ENCODE data around the gene LYSMD3. TPM values are rescaled to one million over a fixed set of nuclear protein-coding genes. Genes with fewer than 3 reads are reported as not detected.
"Not testable (repeated sequence)": the region's sequence is repeated elsewhere in the genome, so short reads cannot be mapped to it uniquely, and the experiment has no call there.

The LYSMD3 gene
- total RNA-seq (10 to 100 TPM; 15.5 to 23.7 (median 19.2) TPM), polyA plus RNA-seq (10 to 100 TPM in 1 of 3 donors, 1 to 10 TPM in 2; 8.0 to 10.4 (median 9.0) TPM)

DNA sequence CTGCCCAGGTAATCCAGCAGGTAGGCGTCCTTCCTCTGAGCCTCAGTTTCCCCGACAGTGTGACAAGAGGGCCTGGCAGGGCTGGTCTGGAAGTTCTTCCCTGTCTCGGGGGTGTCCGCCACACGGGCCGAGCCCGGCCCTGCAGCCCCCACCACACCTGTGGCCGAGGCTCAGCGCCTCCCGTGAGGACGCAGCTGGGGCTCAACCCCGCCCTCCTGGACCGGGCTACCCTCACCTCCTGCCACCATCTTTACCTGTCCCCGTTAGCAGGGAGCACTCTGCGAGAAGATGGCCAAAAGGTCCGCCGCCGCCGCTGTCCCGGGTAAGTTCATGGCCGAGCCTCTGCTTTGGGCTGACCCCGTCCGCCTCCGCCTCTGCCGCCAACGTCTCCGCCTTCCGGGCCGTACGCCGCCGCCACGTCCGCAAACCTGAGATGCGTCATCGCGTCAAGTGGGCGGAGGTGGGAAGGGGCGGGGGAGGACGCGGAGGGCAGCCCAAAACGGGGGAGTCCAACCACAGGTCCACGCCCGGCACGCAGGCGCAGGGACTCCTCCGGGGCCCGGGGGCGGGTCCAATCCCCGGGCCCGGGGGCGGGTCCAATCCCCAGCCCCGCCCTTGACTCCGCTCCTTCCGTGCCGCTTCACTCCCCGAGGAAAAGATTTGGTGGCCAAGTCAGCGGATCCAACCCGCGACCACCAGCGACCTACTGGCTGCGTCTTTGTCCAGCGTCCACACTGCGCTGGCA is at the start of gene LYSMD3:
Gene LYSMD3, minus strand, starts transcription at position 391 of the 745 bp plus-strand sequence. CDS start 4,295 bp downstream, outside the sequence.
- H3K27ac ChIP-seq: peak within 1 kb of the TSS; percentile 91 to 96 (median 94)
- no peaks in the 10 kb centered on the region for H3K27me3 ChIP-seq
- H3K4me3 ChIP-seq: peak within 1 kb of the TSS; percentile 70 to 95 (median 88)
- 1% methylated on average over 64 of the region's 64 CpGs for WGBS, 2 donors
- peaks cover 0 to 10% (median 0%) of the 10 kb centered on the region in 4 donors for H3K36me3 ChIP-seq
- no peaks in the 10 kb centered on the region for H3K9me3 ChIP-seq
- peak; percentile 99 for DNase-seq
- TF ChIP-seq POLR2A (IDR thresholded peaks at IDR 0.05) (peak; percentile 60 to 88), POLR2AphosphoS5 (IDR thresholded peaks at IDR 0.05) (peak; percentile 94 to 99 (median 96)), EP300 (IDR thresholded peaks at IDR 0.05) (peak in 1 of 4 donors; percentile 10)
- TF ChIP-seq, protein P1, sequence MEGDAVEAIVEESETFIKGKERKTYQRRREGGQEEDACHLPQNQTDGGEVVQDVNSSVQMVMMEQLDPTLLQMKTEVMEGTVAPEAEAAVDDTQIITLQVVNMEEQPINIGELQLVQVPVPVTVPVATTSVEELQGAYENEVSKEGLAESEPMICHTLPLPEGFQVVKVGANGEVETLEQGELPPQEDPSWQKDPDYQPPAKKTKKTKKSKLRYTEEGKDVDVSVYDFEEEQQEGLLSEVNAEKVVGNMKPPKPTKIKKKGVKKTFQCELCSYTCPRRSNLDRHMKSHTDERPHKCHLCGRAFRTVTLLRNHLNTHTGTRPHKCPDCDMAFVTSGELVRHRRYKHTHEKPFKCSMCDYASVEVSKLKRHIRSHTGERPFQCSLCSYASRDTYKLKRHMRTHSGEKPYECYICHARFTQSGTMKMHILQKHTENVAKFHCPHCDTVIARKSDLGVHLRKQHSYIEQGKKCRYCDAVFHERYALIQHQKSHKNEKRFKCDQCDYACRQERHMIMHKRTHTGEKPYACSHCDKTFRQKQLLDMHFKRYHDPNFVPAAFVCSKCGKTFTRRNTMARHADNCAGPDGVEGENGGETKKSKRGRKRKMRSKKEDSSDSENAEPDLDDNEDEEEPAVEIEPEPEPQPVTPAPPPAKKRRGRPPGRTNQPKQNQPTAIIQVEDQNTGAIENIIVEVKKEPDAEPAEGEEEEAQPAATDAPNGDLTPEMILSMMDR (IDR thresholded peaks at IDR 0.05): no peak
- H3K4me1 ChIP-seq: peaks cover 0 to 38% (median 19%) of the 10 kb centered on the region in 4 donors
- intact Hi-C loops (cut with DNase I): loop anchor here (1.0 to 10.0 kb wide), 4 partner anchors 55 to 1645 kb away; partner anchors contain the start of genes CETN3, MBLAC2, MEF2C and POLR3G

DNA sequence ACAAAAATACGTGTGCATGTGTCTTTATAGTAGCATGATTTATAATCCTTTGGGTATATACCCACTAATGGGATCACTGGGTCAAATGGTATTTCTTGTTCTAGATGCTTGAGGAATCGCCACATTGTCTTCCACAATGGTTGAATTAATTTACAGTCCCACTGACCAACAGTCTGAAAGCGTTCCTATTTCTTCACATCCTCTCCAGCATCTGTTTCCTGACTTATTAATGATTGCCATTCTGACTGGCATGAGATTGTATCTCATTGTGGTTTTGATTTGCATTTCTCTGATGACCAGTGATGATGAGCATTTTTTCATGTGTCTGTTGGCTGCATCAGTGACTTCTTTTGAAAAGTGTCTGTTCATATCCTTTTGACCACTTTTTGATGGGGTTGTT is 47.2 kb upstream of the LYSMD3 start:
- H3K4me3 ChIP-seq; H3K27me3 ChIP-seq; H3K27ac ChIP-seq; H3K36me3 ChIP-seq; intact Hi-C loops (cut with DNase I); H3K9me3 ChIP-seq; H3K4me1 ChIP-seq; DNase-seq: not testable (repeated sequence)
- WGBS, 2 donors: 64 to 79% methylated on average over 3 of the region's 3 CpGs

DNA sequence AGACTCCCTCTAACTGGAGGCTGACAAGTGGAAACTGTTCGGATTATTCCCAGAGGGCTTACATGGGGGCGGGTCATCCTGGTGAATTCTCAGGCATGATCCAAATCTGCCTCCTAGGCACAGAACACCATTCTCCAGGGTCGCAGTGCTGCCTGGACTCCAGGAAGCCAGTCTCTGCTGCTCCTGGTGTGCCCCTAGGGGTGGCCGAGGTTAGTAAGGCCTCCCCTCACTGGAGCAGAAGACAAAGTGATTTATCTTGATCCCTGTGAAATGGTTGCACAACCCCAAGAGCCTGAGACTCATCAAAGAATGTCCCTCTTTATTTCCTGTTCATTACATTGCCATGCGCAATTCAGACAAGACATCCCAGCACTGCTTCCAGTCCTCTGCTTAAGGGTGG is 46.3 kb upstream of the LYSMD3 start:
- Histone ChIP-seq H3K4me1 (no peaks in the 10 kb centered on the region), H3K4me3 (no peak overlapping the region), H3K27me3 (no peaks in the 10 kb centered on the region), H3K9me3 (peaks cover 0 to 2% (median 0%) of the 10 kb centered on the region in 4 donors), H3K27ac (no peak overlapping the region), H3K36me3 (no peaks in the 10 kb centered on the region)
- DNase-seq: no peak
- no peak for TF ChIP-seq EP300 (IDR thresholded peaks at IDR 0.05)
- TF ChIP-seq POLR2A (IDR thresholded peaks at IDR 0.05): no peak
- 94% methylated on average over 5 of the region's 5 CpGs for WGBS, 2 donors
- intact Hi-C loops (cut with DNase I): no loop called here

DNA sequence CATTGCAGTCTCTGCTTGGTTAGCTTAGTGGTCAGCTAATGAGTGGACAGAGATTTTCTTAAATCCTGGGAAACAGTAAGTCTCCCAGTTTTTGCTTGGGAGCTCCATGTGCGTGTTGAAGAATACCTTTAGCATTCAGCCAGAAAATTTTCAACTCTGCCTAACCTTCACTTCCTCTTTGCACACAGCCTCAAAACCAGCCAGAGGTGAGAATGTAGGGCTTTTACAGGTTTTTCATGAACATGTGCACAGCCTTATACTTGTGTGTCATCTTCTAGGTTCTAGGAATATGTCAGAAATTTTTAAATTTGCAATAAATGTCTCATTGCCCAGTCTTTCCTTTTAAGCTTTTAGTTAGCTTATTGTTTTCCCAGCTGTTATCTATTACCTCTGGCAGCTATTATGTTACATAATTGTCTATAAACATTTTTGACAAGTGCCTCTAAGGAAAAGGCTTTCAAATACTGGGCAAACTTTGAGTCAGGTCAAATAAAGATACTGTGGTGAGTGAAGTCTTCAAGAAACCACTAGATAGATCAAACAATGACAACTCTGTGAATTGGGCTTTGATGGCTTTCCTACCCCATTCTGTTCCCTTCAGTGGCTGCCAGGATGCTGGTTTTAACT is 41.9 kb upstream of the LYSMD3 start:
- no peaks in the 10 kb centered on the region for H3K27me3 ChIP-seq
- no peaks in the 10 kb centered on the region for H3K36me3 ChIP-seq
- peaks cover 0 to 4% (median under 1%) of the 10 kb centered on the region in 4 donors for H3K9me3 ChIP-seq
- no peak overlapping the region for H3K4me3 ChIP-seq
- H3K4me1 ChIP-seq: no peaks in the 10 kb centered on the region
- intact Hi-C loops (cut with DNase I): no loop called here
- no peak for DNase-seq
- WGBS, 2 donors: 40 to 89% methylated on average over 1 of the region's 1 CpG
- H3K27ac ChIP-seq: no peak overlapping the region
- TF ChIP-seq POLR2AphosphoS5 (IDR thresholded peaks at IDR 0.05): no peak

DNA sequence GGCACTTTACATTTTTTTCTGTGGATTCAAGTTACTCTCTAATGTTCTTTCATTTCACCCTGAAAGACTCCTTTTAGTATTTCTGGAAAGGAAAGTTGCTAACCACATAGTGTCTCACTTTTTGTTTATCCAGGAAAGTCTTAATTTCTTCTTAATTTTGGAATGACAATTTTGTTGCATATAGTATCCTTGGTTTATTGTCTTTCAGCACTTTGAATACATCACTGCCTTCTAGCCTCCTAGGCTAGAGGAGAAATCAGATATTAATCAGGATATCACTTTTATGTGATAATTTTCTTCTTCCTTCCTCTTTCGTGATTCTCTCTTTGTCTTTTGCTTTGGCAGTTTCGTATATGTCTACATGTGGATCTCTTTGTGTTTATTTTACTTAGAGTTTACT is 40.6 kb upstream of the LYSMD3 start:
- Histone ChIP-seq H3K27ac (no peak overlapping the region), H3K4me3 (no peak overlapping the region), H3K4me1 (no peaks in the 10 kb centered on the region), H3K27me3 (no peaks in the 10 kb centered on the region), H3K36me3 (no peaks in the 10 kb centered on the region), H3K9me3 (peaks cover 0 to 4% (median under 1%) of the 10 kb centered on the region in 4 donors)
- 86% methylated on average over 2 of the region's 2 CpGs for WGBS, 2 donors
- DNase-seq: no peak
- TF ChIP-seq, protein P1 (IDR thresholded peaks at IDR 0.05): no peak
- TF ChIP-seq POLR2AphosphoS5 (IDR thresholded peaks at IDR 0.05) (no peak), POLR2A (IDR thresholded peaks at IDR 0.05) (no peak), EP300 (IDR thresholded peaks at IDR 0.05) (no peak)
- intact Hi-C loops (cut with DNase I): no loop called here

DNA sequence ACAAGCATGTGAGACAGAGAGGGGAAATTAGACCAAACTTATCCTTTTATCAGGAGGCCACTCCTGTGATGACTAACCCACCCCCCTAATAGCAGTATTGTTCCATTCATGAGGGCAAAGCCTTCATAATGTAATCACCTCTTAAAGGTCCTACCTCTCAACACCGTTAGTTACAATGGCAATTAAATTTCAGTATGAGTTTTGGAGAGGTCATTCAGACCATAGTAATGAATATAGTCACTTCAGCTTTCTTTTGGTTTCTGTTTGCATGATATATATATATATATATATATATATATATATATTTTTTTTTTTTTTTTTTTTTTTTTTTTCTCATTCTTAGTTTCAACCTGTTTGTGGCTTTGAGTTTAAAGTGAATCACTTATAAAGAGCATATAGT is 39.7 kb upstream of the LYSMD3 start:
- intact Hi-C loops (cut with DNase I): no loop called here
- Histone ChIP-seq H3K9me3 (peaks cover 0 to 4% (median under 1%) of the 10 kb centered on the region in 4 donors), H3K36me3 (no peaks in the 10 kb centered on the region), H3K27ac (no peak overlapping the region), H3K27me3 (no peaks in the 10 kb centered on the region), H3K4me1 (no peaks in the 10 kb centered on the region), H3K4me3 (no peak overlapping the region)
- no peak for DNase-seq
- WGBS, 2 donors: 86 to 90% methylated on average over 1 of the region's 1 CpG
- TF ChIP-seq, protein P1 (IDR thresholded peaks at IDR 0.05): no peak
